Endothelial cell of umbilical vein (primary cell): ENCODE measurements around the gene MIER2. TPM values are rescaled to one million over a fixed set of nuclear protein-coding genes. Genes with fewer than 3 reads are reported as not detected.
A peak's percentile ranks its signal among the peaks of the same experiment; 100 is the strongest.

Experiments
- BruUV-seq: library from RNA; stranded (reverse); fragments of 400-500 nt; replicated peaks from 2 replicates; lab custom pipeline; 2021; lab: Mats Ljungman, UMichigan
- CTCF ChIA-PET: fragments of 300-600, 350-600 bp; sonication (Branson Sonifier 250); formaldehyde crosslinking; loops from one replicate; lab custom pipeline; 2021; ENCODE audit warnings: antibody characterized with exemption, inconsistent platforms; lab: Charles Lee
- POLR2A ChIA-PET: fragments of 300-600, 350-600 bp; sonication (Branson Sonifier 250); formaldehyde crosslinking; loops from one replicate; lab custom pipeline; 2021; ENCODE audit warnings: antibody characterized with exemption, inconsistent platforms; lab: Charles Lee
- DNase-seq: peaks from one replicate; pipeline ENCODE4 v3.0.0-alpha.2; 2011; ENCODE audit warnings: low read depth, low spot score
- FAIRE-seq: peaks from 2 replicates; lab custom pipeline; 2011; peaks lifted over from hg19 to GRCh38; lab: Jason Lieb, UNC
- H2AFZ ChIP-seq: 2 replicates; pipeline ENCODE4 v1.6.0; 2012; ENCODE audit warnings: low read depth, low read length, control low read depth, inconsistent platforms
- H3K27ac ChIP-seq: 2 replicates; pipeline ENCODE4 v1.5.1; 2011; ENCODE audit warnings: low read depth, mild to moderate bottlenecking, control low read depth, low read length, moderate library complexity; ENCODE audit not compliant: insufficient read depth
- H3K27me3 ChIP-seq, 2 experiments: 2 replicates each; pipeline versions ENCODE4 v1.6.0 to v1.6.1; 2011; ENCODE audit warnings: low read length in 2 of 2, mixed read lengths in 1 of 2; ENCODE audit not compliant: control insufficient read depth in 2 of 2, insufficient read depth in 2 of 2
- H3K36me3 ChIP-seq, 2 experiments: 2 replicates in 1 of 2; 3 replicates in 1 of 2; pipeline ENCODE4 v1.5.1; 2011; ENCODE audit warnings: low read length in 2 of 2, mild to moderate bottlenecking in 1 of 2, moderate library complexity in 1 of 2; ENCODE audit not compliant: control insufficient read depth in 2 of 2, insufficient read depth in 2 of 2; ENCODE audit errors: extremely low read depth in 1 of 2
- H3K4me1 ChIP-seq: 3 replicates; pipeline ENCODE4 v1.5.1; 2011; ENCODE audit warnings: mild to moderate bottlenecking, low read length; ENCODE audit not compliant: control insufficient read depth, insufficient read depth; ENCODE audit errors: extremely low read depth
- H3K4me2 ChIP-seq: 2 replicates; pipeline ENCODE4 v1.6.1; 2011; ENCODE audit warnings: low read length, control low read depth, mixed read lengths; ENCODE audit not compliant: insufficient read depth
- H3K4me3 ChIP-seq, 3 experiments: fragments of 200-600 bp in 1 of 3; sonication (generic), shearing (Covaris generic) in 1 of 3; replicated peaks in 1 of 3; 2 replicates each; pipeline ENCODE4 v1.5.1; 2011 to 2016; ENCODE audit warnings: control low read depth in 3 of 3, low read length in 3 of 3, mild to moderate bottlenecking in 2 of 3, inconsistent platforms in 1 of 3, low read depth in 1 of 3, moderate library complexity in 1 of 3; ENCODE audit not compliant: insufficient read depth in 1 of 3
- H3K79me2 ChIP-seq: 2 replicates; pipeline ENCODE4 v1.6.0; 2012; ENCODE audit warnings: low read length, inconsistent platforms; ENCODE audit not compliant: control insufficient read depth, insufficient read depth
- H3K9ac ChIP-seq: replicated peaks from 2 replicates; pipeline ENCODE3; 2011; ENCODE audit warnings: low read length, control low read depth; ENCODE audit not compliant: insufficient read depth; ENCODE audit errors: extremely low read depth
- H3K9me1 ChIP-seq: replicated peaks from 3 replicates; pipeline ENCODE4 v1.6.0; 2011; ENCODE audit warnings: mild to moderate bottlenecking, low read length; ENCODE audit not compliant: control insufficient read depth, insufficient read depth; ENCODE audit errors: extremely low read depth
- H3K9me3 ChIP-seq: replicated peaks from 2 replicates; pipeline ENCODE4 v1.5.1; 2012; ENCODE audit warnings: low read length, inconsistent platforms; ENCODE audit not compliant: control insufficient read depth, insufficient read depth
- H4K20me1 ChIP-seq: replicated peaks from 2 replicates; pipeline ENCODE3; 2011; ENCODE audit warnings: mild to moderate bottlenecking, low read length; ENCODE audit not compliant: control insufficient read depth, insufficient read depth; ENCODE audit errors: extremely low read depth
- FOS ChIP-seq: IDR thresholded peaks from 2 replicates; pipeline ENCODE4 v1.6.1; 2011; ENCODE audit warnings: mild to moderate bottlenecking, low read length, moderate library complexity, borderline replicate concordance; ENCODE audit not compliant: insufficient read depth
- GATA2 ChIP-seq: IDR thresholded peaks from 2 replicates; pipeline ENCODE4 v1.7.0; 2011; ENCODE audit warnings: low read depth, mild to moderate bottlenecking, moderate library complexity, mixed read lengths, low read length; ENCODE audit not compliant: insufficient read length, insufficient read depth
- POLR2A ChIP-seq: IDR thresholded peaks from 2 replicates; pipeline ENCODE4 v1.6.1; 2012; ENCODE audit warnings: low read depth, mild to moderate bottlenecking, control low read depth, low read length
- POLR2AphosphoS5 ChIP-seq: IDR thresholded peaks from 2 replicates; pipeline ENCODE4 v1.6.1; 2012; ENCODE audit warnings: low read depth, mild to moderate bottlenecking, control low read depth, low read length, moderate library complexity; ENCODE audit not compliant: insufficient read depth
- dilution Hi-C: fragments of 300-500 bp; cut with MboI; formaldehyde crosslinking; loops from one replicate; pipeline ENCODE4 v1.15.0; 2019; ENCODE audit warnings: low sequenced_read_pairs; ENCODE audit not compliant: extremely low pct_ligation_motif_present
- intact Hi-C: fragments of 100-400 bp; cut with micrococcal nuclease; formaldehyde crosslinking; loops from one replicate; pipeline ENCODE4 v1.10.0; 2022
- polyA plus RNA-seq, 4 experiments: library from polyadenylated mRNA; depleted of rRNA in 3 of 4; stranded (reverse) in 3 of 4; unstranded in 1 of 4; fragments of >200 nt; gene quantifications; 2 replicates each; pipeline versions ENCODE4 v1.2.1 to v1.2.3, GENCODE V29; 2011 to 2012; ENCODE audit warnings: missing spikeins in 1 of 4
- total RNA-seq: library from RNA; stranded (reverse); gene quantifications from 2 replicates; pipeline ENCODE4 v1.2.3, GENCODE V29; 2021
- TF ChIP-seq, protein P1 (sequence below), 2 donors: IDR thresholded peaks; 1 replicate in 1 of 2; 2 replicates in 1 of 2; pipeline ENCODE4 v1.5.1; 2011; ENCODE audit warnings: low read length in 2 of 2, mild to moderate bottlenecking in 2 of 2, moderate library complexity in 2 of 2, control low read depth in 1 of 2, inconsistent platforms in 1 of 2, low read depth in 1 of 2; ENCODE audit not compliant: insufficient read depth in 1 of 2; ENCODE audit errors: extremely low read depth in 1 of 2

MIER2 gene
- total and polyA plus RNA-seq, 2 donors (not counting 3 experiments of a cell fraction or from before 2014, with no cell fraction given), result 20.3 to 44.9 TPM

- no peak for DNase-seq
- no peak overlapping the region for H3K4me3 ChIP-seq
- peaks cover 0 to 1% of the 10 kb centered on the region in 2 experiments for H3K27me3 ChIP-seq
- CTCF ChIA-PET, result interaction anchor here (0.8 to 2.1 kb wide), 2 partner anchors 10 to 122 kb away, joined by 3 to 4 read pairs; no protein-coding TSS in a partner anchor
- dilution Hi-C loops (no loop called here), intact Hi-C loops (no loop called here)
- no peak overlapping the region for H3K27ac ChIP-seq
- H3K4me2 ChIP-seq, result no peak overlapping the region
- no peaks in the 10 kb centered on the region for H4K20me1 ChIP-seq
- no peak for TF ChIP-seq POLR2A
- TF ChIP-seq, protein P1, sequence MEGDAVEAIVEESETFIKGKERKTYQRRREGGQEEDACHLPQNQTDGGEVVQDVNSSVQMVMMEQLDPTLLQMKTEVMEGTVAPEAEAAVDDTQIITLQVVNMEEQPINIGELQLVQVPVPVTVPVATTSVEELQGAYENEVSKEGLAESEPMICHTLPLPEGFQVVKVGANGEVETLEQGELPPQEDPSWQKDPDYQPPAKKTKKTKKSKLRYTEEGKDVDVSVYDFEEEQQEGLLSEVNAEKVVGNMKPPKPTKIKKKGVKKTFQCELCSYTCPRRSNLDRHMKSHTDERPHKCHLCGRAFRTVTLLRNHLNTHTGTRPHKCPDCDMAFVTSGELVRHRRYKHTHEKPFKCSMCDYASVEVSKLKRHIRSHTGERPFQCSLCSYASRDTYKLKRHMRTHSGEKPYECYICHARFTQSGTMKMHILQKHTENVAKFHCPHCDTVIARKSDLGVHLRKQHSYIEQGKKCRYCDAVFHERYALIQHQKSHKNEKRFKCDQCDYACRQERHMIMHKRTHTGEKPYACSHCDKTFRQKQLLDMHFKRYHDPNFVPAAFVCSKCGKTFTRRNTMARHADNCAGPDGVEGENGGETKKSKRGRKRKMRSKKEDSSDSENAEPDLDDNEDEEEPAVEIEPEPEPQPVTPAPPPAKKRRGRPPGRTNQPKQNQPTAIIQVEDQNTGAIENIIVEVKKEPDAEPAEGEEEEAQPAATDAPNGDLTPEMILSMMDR (IDR thresholded peaks at IDR 0.05; ENCODE audit: extremely low read depth in 1 of 2, insufficient read depth in 1 of 2, low read depth in 1 of 2, low read length in 2 of 2), result no peak
- H2AFZ ChIP-seq, result no peak overlapping the region
- FAIRE-seq, result no peak
- H3K9me1 ChIP-seq, result no peaks in the 10 kb centered on the region
- POLR2A ChIA-PET, result no interaction called here
- H3K4me1 ChIP-seq, result no peaks in the 10 kb centered on the region
- no TSS peak for BruUV-seq
- no peaks in the 10 kb centered on the region for H3K9me3 ChIP-seq
- no peaks in the 10 kb centered on the region for H3K79me2 ChIP-seq
- no peaks in the 10 kb centered on the region for H3K36me3 ChIP-seq
- no peak overlapping the region for H3K9ac ChIP-seq
These were observed 29.0 kb upstream of the MIER2 start for GRCh38 chr19:373391-374182.

DNA sequence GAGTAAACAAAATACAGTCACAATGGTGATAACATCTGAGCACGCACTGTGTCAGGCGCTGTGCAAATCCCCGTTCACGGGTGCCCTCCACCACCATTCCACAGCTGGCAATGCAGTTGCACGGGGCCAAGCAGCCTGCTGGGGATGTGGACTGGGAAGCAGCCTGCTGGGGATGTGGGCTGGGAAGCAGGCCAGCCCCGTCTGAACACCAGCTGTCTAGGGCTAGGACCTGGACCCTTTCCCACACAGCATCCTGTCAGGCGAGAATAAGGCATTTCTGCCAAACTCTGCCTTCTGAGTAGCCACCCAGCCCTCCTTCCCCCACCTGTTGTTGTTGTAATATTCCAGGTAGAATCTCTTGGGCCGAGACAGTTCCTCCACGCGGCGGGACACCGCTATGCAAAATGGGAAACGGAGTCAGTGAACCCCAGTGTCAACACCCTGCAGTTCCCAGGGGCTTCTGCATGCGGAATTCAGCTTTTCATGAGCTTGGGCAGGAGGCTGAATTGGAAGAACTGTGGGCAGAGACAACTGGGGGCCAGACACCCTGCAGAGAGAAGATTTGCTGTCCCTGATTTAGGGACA, 27.8 kb upstream of the MIER2 start:
- intact Hi-C loops, result no loop called here
- Histone ChIP-seq H3K9ac (no peak overlapping the region), H3K4me2 (no peak overlapping the region), H3K4me1 (no peaks in the 10 kb centered on the region), H3K27me3 (peaks cover 0 to 1% of the 10 kb centered on the region in 2 experiments), H3K27ac (no peak overlapping the region), H2AFZ (no peak overlapping the region), H3K36me3 (no peaks in the 10 kb centered on the region), H3K9me1 (no peaks in the 10 kb centered on the region), H4K20me1 (no peaks in the 10 kb centered on the region), H3K79me2 (no peaks in the 10 kb centered on the region), H3K4me3 (no peak overlapping the region), H3K9me3 (no peaks in the 10 kb centered on the region)
- dilution Hi-C loops, result no loop called here
- CTCF ChIA-PET, result interaction anchor here (2.1 kb wide), 1 partner anchor 8 kb away, joined by 4 read pairs; no protein-coding TSS in a partner anchor
- BruUV-seq, result no TSS peak
- DNase-seq, result peak; percentile 30
- POLR2A ChIA-PET, result no interaction called here
- TF ChIP-seq GATA2, result no peak
- TF ChIP-seq FOS, result no peak
- no peak for TF ChIP-seq POLR2AphosphoS5
- TF ChIP-seq, protein P1 (IDR thresholded peaks at IDR 0.05; ENCODE audit: extremely low read depth in 1 of 2, insufficient read depth in 1 of 2, low read depth in 1 of 2, low read length in 2 of 2), result no peak
- no peak for TF ChIP-seq POLR2A
- FAIRE-seq, result no peak
